ENCODE data around the gene FIP1L1.

DNA sequence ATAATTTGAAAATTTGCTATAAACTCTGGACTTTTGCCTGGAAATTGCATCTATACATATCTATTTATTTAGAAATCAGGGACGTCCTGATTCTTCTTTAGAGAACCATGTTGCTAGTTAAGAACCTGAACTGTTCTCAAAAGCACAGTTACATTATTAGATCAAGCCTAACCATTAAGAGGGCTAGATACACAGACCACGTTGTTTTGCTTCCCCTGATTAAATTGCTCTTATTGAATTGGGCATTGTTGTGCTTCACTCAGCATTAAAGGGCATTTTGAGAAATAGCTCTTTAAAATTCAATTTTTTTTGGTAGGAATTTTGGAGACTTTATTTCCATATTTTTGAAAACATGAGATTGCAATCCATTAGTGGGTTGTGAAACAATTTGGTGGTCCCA lies 44.4 kb downstream of the FIP1L1 start:
- no peak for TF ChIP-seq EZH2 (IDR thresholded peaks at IDR 0.05; ENCODE audit: borderline replicate concordance, low read depth, low read length, severe bottlenecking)
- no peak for TF ChIP-seq CTCF (IDR thresholded peaks at IDR 0.05; ENCODE audit: borderline replicate concordance, extremely low read depth, low read length, poor library complexity, severe bottlenecking)

Measured in DND-41 (cell line).